IMR-90 (cell line): ENCODE results near the gene NPR2. TPM values are rescaled to one million over a fixed set of nuclear protein-coding genes. Genes with fewer than 3 reads are reported as not detected.

Experiments used
- ATAC-seq: fragments of 200-7000 bp; cut with Tn5 transposase; 2 replicates; pipeline ENCODE4 v1.9.1; 2020; ENCODE audit warnings: low read depth, mild to moderate bottlenecking, moderate library complexity
- BruUV-seq: library from RNA; stranded (reverse); fragments of 400-500 nt; replicated peaks from 2 replicates; lab custom pipeline; 2021; lab: Mats Ljungman, UMichigan
- CTCF ChIA-PET: fragments of 300-600 bp; formaldehyde crosslinking; extraction: SDS; loops from one replicate; lab custom pipeline; 2021; ENCODE audit warnings: antibody characterized with exemption; lab: Yijun Ruan, JAX
- POLR2A ChIA-PET: fragments of 300-600 bp; sonication (Branson Sonifier 250); formaldehyde crosslinking; loops from one replicate; lab custom pipeline; 2022; ENCODE audit warnings: antibody characterized with exemption; ENCODE audit not compliant: unreplicated experiment; lab: Charles Lee
- DNase-seq: peaks from one replicate; pipeline ENCODE4 v3.0.0; 2013
- H2AFZ ChIP-seq: replicated peaks from 2 replicates; pipeline ENCODE3; 2013; ENCODE audit warnings: low read length, mild to moderate bottlenecking; ENCODE audit not compliant: poor library complexity
- H2AK5ac ChIP-seq: 2 replicates; pipeline ENCODE4 v1.6.1; 2013; ENCODE audit warnings: low read depth, low read length, inconsistent platforms
- H2AK9ac ChIP-seq: replicated peaks from 2 replicates; pipeline ENCODE3; 2013; ENCODE audit warnings: mild to moderate bottlenecking, low read depth, low read length, moderate library complexity; ENCODE audit not compliant: poor library complexity
- H2BK120ac ChIP-seq: 2 replicates; pipeline ENCODE4 v1.6.1; 2013; ENCODE audit warnings: low read depth, low read length, inconsistent platforms
- H2BK15ac ChIP-seq: 3 replicates; pipeline ENCODE4 v1.6.1; 2013; ENCODE audit warnings: low read depth, low read length, inconsistent platforms
- H2BK20ac ChIP-seq: 2 replicates; pipeline ENCODE4 v1.6.1; 2013; ENCODE audit warnings: low read depth, mild to moderate bottlenecking, inconsistent platforms, low read length, moderate library complexity
- H2BK5ac ChIP-seq: 2 replicates; pipeline ENCODE4 v1.6.1; 2013; ENCODE audit warnings: mild to moderate bottlenecking, low read depth, low read length, inconsistent platforms; ENCODE audit not compliant: poor library complexity, severe bottlenecking
- H3K14ac ChIP-seq: replicated peaks from 2 replicates; pipeline ENCODE4 v1.6.1; 2013; ENCODE audit warnings: low read depth, low read length, inconsistent platforms
- H3K18ac ChIP-seq: 2 replicates; pipeline ENCODE4 v1.6.1; 2013; ENCODE audit warnings: low read depth, low read length, control low read depth
- H3K23ac ChIP-seq: 2 replicates; pipeline ENCODE4 v1.6.1; 2013; ENCODE audit warnings: low read depth, low read length, inconsistent platforms
- H3K27ac ChIP-seq: 2 replicates; pipeline ENCODE4 v1.5.1; 2013; ENCODE audit warnings: mild to moderate bottlenecking, control low read depth, low read length; ENCODE audit not compliant: insufficient read depth
- H3K27me3 ChIP-seq: 2 replicates; pipeline ENCODE4 v1.6.1; 2013; ENCODE audit warnings: low read length; ENCODE audit not compliant: control insufficient read depth, insufficient read depth
- H3K36me3 ChIP-seq: 2 replicates; pipeline ENCODE4 v1.6.1; 2013; ENCODE audit warnings: low read length, mixed read lengths; ENCODE audit not compliant: control insufficient read depth, insufficient read depth
- H3K4ac ChIP-seq: 2 replicates; pipeline ENCODE4 v1.6.1; 2013; ENCODE audit warnings: low read depth, low read length, inconsistent platforms
- H3K4me1 ChIP-seq: 2 replicates; pipeline ENCODE4 v1.6.1; 2013; ENCODE audit warnings: low read length, mixed read lengths; ENCODE audit not compliant: control insufficient read depth, insufficient read depth
- H3K4me2 ChIP-seq: 2 replicates; pipeline ENCODE4 v1.6.1; 2013; ENCODE audit warnings: low read depth, mild to moderate bottlenecking, control low read depth, low read length, moderate library complexity
- H3K4me3 ChIP-seq: 2 replicates; pipeline ENCODE4 v1.5.1; 2013; ENCODE audit warnings: low read depth, mild to moderate bottlenecking, control low read depth, low read length, moderate library complexity; ENCODE audit not compliant: insufficient read depth
- H3K56ac ChIP-seq: 2 replicates; pipeline ENCODE4 v1.6.1; 2013; ENCODE audit warnings: low read length, inconsistent platforms; ENCODE audit not compliant: insufficient read depth; ENCODE audit errors: extremely low read depth
- H3K79me1 ChIP-seq, 2 experiments: 2 replicates each; pipeline ENCODE4 v1.6.1; 2013; ENCODE audit warnings: low read length in 2 of 2, inconsistent platforms in 1 of 2, low read depth in 1 of 2
- H3K9ac ChIP-seq: 2 replicates; pipeline ENCODE4 v1.6.1; 2013; ENCODE audit warnings: low read depth, low read length, control low read depth
- H3K9me1 ChIP-seq: 2 replicates; pipeline ENCODE4 v1.6.1; 2013; ENCODE audit warnings: low read length, inconsistent platforms; ENCODE audit not compliant: insufficient read depth
- H3K9me3 ChIP-seq: 2 replicates; pipeline ENCODE4 v1.6.1; 2013; ENCODE audit warnings: low read length; ENCODE audit not compliant: control insufficient read depth, insufficient read depth
- H4K20me1 ChIP-seq: 2 replicates; pipeline ENCODE4 v1.6.1; 2013; ENCODE audit warnings: low read length, inconsistent platforms; ENCODE audit not compliant: insufficient read depth
- H4K5ac ChIP-seq: 2 replicates; pipeline ENCODE4 v1.6.1; 2013; ENCODE audit warnings: mild to moderate bottlenecking, low read depth, low read length, control low read depth
- H4K8ac ChIP-seq, 2 experiments: 2 replicates each; pipeline ENCODE4 v1.6.1; 2013; ENCODE audit warnings: low read depth in 2 of 2, low read length in 2 of 2, control low read depth in 1 of 2, inconsistent platforms in 1 of 2
- H4K91ac ChIP-seq: 2 replicates; pipeline ENCODE4 v1.6.1; 2013; ENCODE audit warnings: low read depth, low read length, inconsistent platforms; ENCODE audit not compliant: insufficient read depth
- CEBPB ChIP-seq: IDR thresholded peaks from 2 replicates; pipeline ENCODE4 v1.6.1; 2012; ENCODE audit warnings: low read depth, low read length, improper control_type of control experiment
- MAZ ChIP-seq: IDR thresholded peaks from 2 replicates; pipeline ENCODE4 v1.6.1; 2012; ENCODE audit warnings: low read depth, mild to moderate bottlenecking, low read length, improper control_type of control experiment, moderate library complexity, borderline replicate concordance
- NFE2L2 ChIP-seq: fragments of 150-350 bp; IDR thresholded peaks from 2 replicates; pipeline ENCODE4 v1.6.1; 2016; ENCODE audit warnings: low read depth, mild to moderate bottlenecking, low read length
- POLR2A ChIP-seq: IDR thresholded peaks from 2 replicates; pipeline ENCODE4 v1.6.1; 2012; ENCODE audit warnings: mild to moderate bottlenecking, low read depth, low read length
- WGBS, 2 experiments: methylation state at CpG; one replicate each; pipeline versions ENCODE4 v1.1.5 to v1.1.7; 2013; ENCODE audit warnings: missing lambda C conversion rate in 2 of 2; ENCODE audit not compliant: insufficient read length in 1 of 2; ENCODE audit errors: extremely low coverage in 2 of 2; 5-methylcytosine and 5-hydroxymethylcytosine counted together
- dilution Hi-C: fragments of 300-500 bp; cut with HindIII; formaldehyde crosslinking; loops from one replicate; pipeline ENCODE4 v1.14.3; 2018; ENCODE audit warnings: low sequenced_read_pairs; ENCODE audit not compliant: unreplicated experiment
- in situ Hi-C: fragments of 300-500 bp; cut with MboI; formaldehyde crosslinking; loops from 3 replicates; pipeline ENCODE4 v1.14.3; 2019; ENCODE audit warnings: low sequenced_read_pairs, inconsistent platforms, mixed read lengths
- intact Hi-C: fragments of 100-400 bp; cut with micrococcal nuclease; formaldehyde crosslinking; loops from 2 replicates; pipeline ENCODE4 v1.10.0; 2022
- polyA plus RNA-seq, 3 experiments: library from polyadenylated mRNA; depleted of rRNA; stranded (reverse); fragments of >200 nt; gene quantifications; 2 replicates each; pipeline ENCODE4 v1.2.3, GENCODE V29; 2012; ENCODE audit warnings: low replicate concordance in 1 of 3
- total RNA-seq: library from RNA; depleted of rRNA; stranded (reverse); fragments of >200 nt; gene quantifications from 2 replicates; pipeline ENCODE4 v1.2.3, GENCODE V29; 2012

Gene NPR2
- total and polyA plus RNA-seq, 2 of the 4 experiments (the other 2 are of a cell fraction) = 5.2 to 35.7 TPM

- TF ChIP-seq CEBPB = no peak
Observed at GRCh38 chr9:35748242-35748857, 43.0 kb upstream of the NPR2 start (continued).

DNA sequence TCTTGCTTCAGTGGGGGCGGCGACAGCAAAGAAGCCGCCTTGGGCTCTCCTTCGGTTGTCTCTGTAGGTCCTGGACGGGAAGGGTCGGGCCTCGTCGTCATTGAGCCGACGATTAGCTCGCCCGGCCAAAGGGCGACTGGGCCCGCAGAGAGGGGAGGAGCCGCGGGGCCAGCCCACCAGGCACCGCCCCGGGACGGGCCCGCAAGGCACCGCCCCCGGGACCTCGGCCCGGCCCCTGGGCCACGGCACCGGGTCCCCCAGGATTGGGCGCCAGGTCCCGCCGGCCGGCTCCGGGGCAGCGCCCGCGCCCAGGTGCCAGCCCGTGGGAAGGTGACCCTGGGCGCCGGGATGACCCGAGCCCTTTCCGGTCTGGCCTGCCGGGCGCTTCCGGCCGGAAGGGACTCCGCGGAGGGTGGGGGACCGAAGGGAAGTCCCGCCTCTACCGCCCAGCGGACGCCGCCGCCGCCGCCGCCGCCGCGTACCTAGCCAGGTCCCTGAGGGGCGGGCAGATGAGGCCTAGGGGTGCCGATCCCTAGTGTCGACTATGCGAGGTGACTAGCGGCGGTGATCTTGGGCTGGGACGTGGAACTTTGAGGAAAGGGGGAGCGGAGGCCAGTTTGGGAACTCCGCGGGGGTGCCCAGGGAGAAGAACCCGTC, 42.4 kb upstream of the NPR2 start, which contains the start of the genes GBA2 and RGP1:
GBA2 (minus strand) TSS at position 371 of the 657 bp plus-strand sequence. CDS start 524 bp downstream, outside the sequence.
RGP1 (plus strand) TSS at position 430 of the 657 bp plus-strand sequence. CDS start 469 bp downstream, outside the sequence.
- BruUV-seq = no TSS peak
- Histone ChIP-seq H3K9me3 (no peaks in the 10 kb centered on the region), H3K36me3 (peaks cover 39% of the 10 kb centered on the region), H2AFZ (peak within 1 kb of the TSS; percentile 99), H2BK120ac (peak within 1 kb of the TSS; percentile 62; the same call in 1 of the 2 replicates), H2BK15ac (0 out of 3 replicates have a peak within 1 kb of the TSS, but pooled peaks have one; percentile 28), H3K27me3 (no peaks in the 10 kb centered on the region), H2BK20ac (no peak within 1 kb of the TSS), H3K4ac (peak within 1 kb of the TSS; percentile 97), H3K27ac (peak within 1 kb of the TSS; percentile 94), H3K23ac (peak within 1 kb of the TSS; percentile 87), H3K4me1 (peaks cover 14% of the 10 kb centered on the region), H4K8ac (peak within 1 kb of the TSS; percentile 97 to 100), H2AK5ac (peak within 1 kb of the TSS; percentile 27), H3K79me1 (peaks cover 50 to 63% of the 10 kb centered on the region in 2 experiments), H3K9me1 (peaks cover 21% of the 10 kb centered on the region), H3K14ac (peak within 1 kb of the TSS; percentile 99), H2BK5ac (peak within 1 kb of the TSS; percentile 73), H4K20me1 (peaks cover 31% of the 10 kb centered on the region), H3K4me3 (peak within 1 kb of the TSS; percentile 98), H3K4me2 (peak within 1 kb of the TSS; percentile 98), H3K18ac (peak within 1 kb of the TSS; percentile 81; the same call in 1 of the 2 replicates), H4K5ac (peak within 1 kb of the TSS; percentile 92), H3K9ac (peak within 1 kb of the TSS; percentile 99), H4K91ac (peak within 1 kb of the TSS; percentile 95), H2AK9ac (peak within 1 kb of the TSS; percentile 86), H3K56ac (peak within 1 kb of the TSS; percentile 73)
- ATAC-seq (peak; percentile 88), DNase-seq (peak; percentile 43)
- dilution Hi-C loops (no loop called here), intact Hi-C loops (no loop called here), in situ Hi-C loops (no loop called here)
- TF ChIP-seq MAZ (peak; percentile 72; the same call in 1 of the 2 replicates), POLR2A (peak; percentile 61), NFE2L2 (no peak)
- WGBS, 2 experiments = 0% methylated on average over 25 of the region's 69 CpGs; no CpG with 5 or more reads in 1 of the 2 experiments
- POLR2A ChIA-PET = interaction anchor here (0.6 to 0.8 kb wide), 2 partner anchors 88 to 137 kb away, joined by 3 to 4 read pairs; no protein-coding TSS in a partner anchor
- CTCF ChIA-PET = interaction anchor here (2.7 kb wide), 1 partner anchor 13 kb away, joined by 7 read pairs; no protein-coding TSS in a partner anchor
